Mucosa of descending colon (tissue), 3 donors: ENCODE results near the gene SAFB2. TPM values are rescaled to one million over a fixed set of nuclear protein-coding genes. Genes with fewer than 3 reads are reported as not detected.

ENCODE experiments used
- ATAC-seq: fragments of 200-7000 bp; cut with Tn5 transposase; one replicate; pipeline ENCODE4 v1.9.1; 2020; ENCODE audit warnings: mild to moderate bottlenecking, moderate library complexity
- DNase-seq, 3 donors: peaks; one replicate each; pipeline ENCODE4 v3.0.0-alpha.2; 2020
- H3K36me3 ChIP-seq: fragments of 200-600 bp; one replicate; pipeline ENCODE4 v1.8.0; 2021; ENCODE audit warnings: low read depth, mild to moderate bottlenecking
- H3K4me1 ChIP-seq: fragments of 200-600 bp; one replicate; pipeline ENCODE4 v1.8.0; 2021; ENCODE audit warnings: low read depth, mild to moderate bottlenecking
- H3K4me3 ChIP-seq: fragments of 200-600 bp; one replicate; pipeline ENCODE4 v1.8.0; 2021; ENCODE audit warnings: mild to moderate bottlenecking
- H3K9me3 ChIP-seq: fragments of 200-600 bp; one replicate; pipeline ENCODE4 v1.8.0; 2021; ENCODE audit warnings: mild to moderate bottlenecking
- intact Hi-C, 2 donors: fragments of 100-400 bp; cut with DNase I in 1 of 2; cut with micrococcal nuclease in 1 of 2; formaldehyde crosslinking; loops; one replicate each; pipeline versions ENCODE4 v1.11.0 to v1.11.1; 2022; cut with DNase I, micrococcal nuclease
- total RNA-seq, 3 donors: library from RNA; stranded (reverse); fragmentation: NEBNext Ultra II Directional in 2 of 3; extraction: Animal tissue kit (Norgen Biotek cat#: 25700) in 2 of 3; gene quantifications; one replicate each; pipeline versions ENCODE4 v1.2.1 to v1.2.4, GENCODE V29; 2021 to 2023
- TF ChIP-seq, protein P1 (sequence below): fragments of 200-600 bp; IDR thresholded peaks from one replicate; pipeline ENCODE4 v1.8.0; 2022; ENCODE audit warnings: antibody characterized with exemption, mild to moderate bottlenecking
- donor health status: DM: no; HTN: no; CAD: no; lungs with moderate emphysema.
- donor health status: DM: no; HTN: no; CAD: no.
- donor health status: DM: no; HTN: yes; CAD: no.

The SAFB2 gene
- total RNA-seq, 3 donors from 2014 or later, result 66.7 to 122 (median 102) TPM

DNA sequence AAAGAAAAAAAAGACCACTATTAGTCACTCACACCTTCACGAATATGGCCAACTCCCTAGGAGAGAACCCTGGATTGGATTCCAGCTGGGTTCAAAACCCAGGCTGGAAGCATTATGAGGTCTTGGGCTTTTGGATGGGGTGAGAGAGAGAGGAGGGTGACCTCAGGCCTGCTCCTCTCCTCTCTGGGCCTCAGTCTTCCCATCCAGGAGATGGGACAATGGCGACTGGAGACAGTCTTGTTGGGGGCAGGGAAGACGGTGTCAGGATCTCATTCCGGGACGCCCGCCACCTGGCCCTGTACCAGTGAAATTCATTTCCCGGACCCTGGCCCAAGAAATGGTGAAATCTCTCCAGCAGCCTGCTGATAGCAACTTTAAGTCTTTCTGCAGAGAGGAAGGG is 81.1 kb downstream of the SAFB2 start:
- H3K36me3 ChIP-seq, result no peaks in the 10 kb centered on the region
- TF ChIP-seq, protein P1, sequence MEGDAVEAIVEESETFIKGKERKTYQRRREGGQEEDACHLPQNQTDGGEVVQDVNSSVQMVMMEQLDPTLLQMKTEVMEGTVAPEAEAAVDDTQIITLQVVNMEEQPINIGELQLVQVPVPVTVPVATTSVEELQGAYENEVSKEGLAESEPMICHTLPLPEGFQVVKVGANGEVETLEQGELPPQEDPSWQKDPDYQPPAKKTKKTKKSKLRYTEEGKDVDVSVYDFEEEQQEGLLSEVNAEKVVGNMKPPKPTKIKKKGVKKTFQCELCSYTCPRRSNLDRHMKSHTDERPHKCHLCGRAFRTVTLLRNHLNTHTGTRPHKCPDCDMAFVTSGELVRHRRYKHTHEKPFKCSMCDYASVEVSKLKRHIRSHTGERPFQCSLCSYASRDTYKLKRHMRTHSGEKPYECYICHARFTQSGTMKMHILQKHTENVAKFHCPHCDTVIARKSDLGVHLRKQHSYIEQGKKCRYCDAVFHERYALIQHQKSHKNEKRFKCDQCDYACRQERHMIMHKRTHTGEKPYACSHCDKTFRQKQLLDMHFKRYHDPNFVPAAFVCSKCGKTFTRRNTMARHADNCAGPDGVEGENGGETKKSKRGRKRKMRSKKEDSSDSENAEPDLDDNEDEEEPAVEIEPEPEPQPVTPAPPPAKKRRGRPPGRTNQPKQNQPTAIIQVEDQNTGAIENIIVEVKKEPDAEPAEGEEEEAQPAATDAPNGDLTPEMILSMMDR, result no peak
- H3K4me1 ChIP-seq, result no peaks in the 10 kb centered on the region
- H3K9me3 ChIP-seq, result no peaks in the 10 kb centered on the region
- ATAC-seq, result no peak
- no peak for DNase-seq
- intact Hi-C loops, result no loop called here
- H3K4me3 ChIP-seq, result no peak overlapping the region

DNA sequence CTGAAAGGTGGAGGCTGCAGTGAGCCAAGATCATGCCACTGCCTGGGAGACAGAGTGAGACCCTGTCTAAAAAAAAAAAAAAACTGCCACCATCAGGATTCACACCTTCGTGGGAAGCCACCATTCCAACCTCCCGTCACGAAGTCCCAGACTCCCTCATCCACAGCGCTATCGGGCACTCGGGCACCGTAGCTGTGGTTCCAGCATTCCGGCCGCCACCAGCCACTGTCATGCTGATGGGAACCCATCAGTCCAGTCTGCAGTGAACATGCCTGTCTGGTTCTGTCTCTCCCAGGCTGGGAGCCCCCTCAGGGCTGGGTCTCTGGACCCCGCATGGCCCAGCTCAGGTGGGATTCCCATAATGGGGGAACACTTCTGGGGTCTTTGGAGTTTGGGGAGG is 82.4 kb downstream of the SAFB2 start:
- intact Hi-C loops, result no loop called here
- Histone ChIP-seq H3K4me3 (no peak overlapping the region), H3K9me3 (peaks cover 5% of the 10 kb centered on the region), H3K4me1 (no peaks in the 10 kb centered on the region), H3K36me3 (no peaks in the 10 kb centered on the region)
- TF ChIP-seq, protein P1, result no peak
- no peak for ATAC-seq
- no peak for DNase-seq

DNA sequence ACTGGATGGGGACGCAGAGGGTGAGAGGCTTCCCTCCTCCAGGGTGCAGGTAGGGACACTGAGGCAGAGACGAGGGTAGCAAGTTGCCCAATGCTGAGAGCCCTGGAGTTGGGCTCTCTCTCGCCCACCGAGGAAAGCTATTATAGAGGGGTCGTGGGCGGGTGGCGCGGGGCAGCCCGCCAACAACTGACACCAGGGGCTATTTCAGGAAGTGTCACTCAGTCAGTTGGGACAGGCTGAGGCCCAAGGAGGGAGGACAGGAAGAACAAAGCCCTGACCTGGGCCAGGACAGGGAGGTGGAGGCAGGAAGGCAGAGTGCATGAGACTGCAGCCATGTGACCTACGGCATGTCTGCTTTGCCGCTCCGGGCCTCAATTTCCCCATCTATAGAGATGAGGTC is 84.7 kb downstream of the SAFB2 start:
- TF ChIP-seq, protein P1, result no peak
- intact Hi-C loops, result no loop called here
- ATAC-seq (no peak), DNase-seq (no peak)
- H3K4me1 ChIP-seq, result no peaks in the 10 kb centered on the region
- no peak overlapping the region for H3K4me3 ChIP-seq
- H3K36me3 ChIP-seq, result no peaks in the 10 kb centered on the region
- peaks cover 19% of the 10 kb centered on the region for H3K9me3 ChIP-seq

Other genes starting within 250 kb of the SAFB2 start
- gene ZNRF4, start 167.4 kb downstream of the SAFB2 start, total RNA-seq, result not detected
- 1 to 10 TPM; 4.6 to 9.0 (median 5.6) TPM for gene TINCR, start 54.8 kb downstream of the SAFB2 start, total RNA-seq
- gene SAFB, start 307 bp upstream of the SAFB2 start, total RNA-seq, result 100 to 1,000 TPM in 1 of 3 donors, 10 to 100 TPM in 2; 78.8 to 115 (median 83.3) TPM
- 10 to 100 TPM; 70.1 to 73.7 (median 70.9) TPM for gene MICOS13, start 57.7 kb upstream of the SAFB2 start, total RNA-seq
- 1 to 10 TPM; 2.3 to 8.2 (median 3.3) TPM for gene HSD11B1L, start 58.3 kb upstream of the SAFB2 start, total RNA-seq
- 100 to 1,000 TPM; 541 to 812 (median 769) TPM for gene RPL36, start 67.5 kb upstream of the SAFB2 start, total RNA-seq
- 10 to 100 TPM; 55.9 to 63.0 (median 55.9) TPM for gene LONP1, start 97.4 kb upstream of the SAFB2 start, total RNA-seq
- not detected for gene CATSPERD, start 97.9 kb upstream of the SAFB2 start, total RNA-seq
- gene PRR22, start 162.0 kb upstream of the SAFB2 start, total RNA-seq, result 1 to 10 TPM; 3.1 to 6.8 (median 4.1) TPM
- 10 to 100 TPM; 33.3 to 36.9 (median 35.6) TPM for gene DUS3L, start 168.4 kb upstream of the SAFB2 start, total RNA-seq
- 10 to 100 TPM in 1 of 3 donors, 1 to 10 TPM in 1, under 1 TPM in 1; 0.64 to 11.3 (median 1.4) TPM for gene NRTN, start 182.3 kb upstream of the SAFB2 start, total RNA-seq
- gene FUT6, start 216.9 kb upstream of the SAFB2 start, total RNA-seq, result 10 to 100 TPM; 44.4 to 93.6 (median 82.3) TPM
- gene FUT3, start 228.7 kb upstream of the SAFB2 start, total RNA-seq, result 100 to 1,000 TPM; 128 to 276 (median 215) TPM
- gene FUT5, start 247.8 kb upstream of the SAFB2 start, total RNA-seq, result not detected